Liver (tissue), 3 donors: ENCODE measurements around the gene SETX.
A peak's percentile ranks its signal among the peaks of the same experiment; 100 is the strongest.

ENCODE experiments used
- EGR1 ChIP-seq, 2 donors: IDR thresholded peaks; 2 replicates each; pipeline ENCODE4 v1.6.1; 2016 to 2018; ENCODE audit warnings: antibody characterized with exemption in 2 of 2, low read depth in 2 of 2
- GABPA ChIP-seq, 2 donors: IDR thresholded peaks in 1 of 2; conservative IDR thresholded peaks in 1 of 2; 2 replicates each; pipeline ENCODE4 v1.6.1; 2016; ENCODE audit warnings: antibody characterized with exemption in 2 of 2, mild to moderate bottlenecking in 1 of 2, moderate library complexity in 1 of 2
- JUND ChIP-seq, 2 donors: IDR thresholded peaks; 2 replicates each; pipeline ENCODE4 v1.6.1; 2016; ENCODE audit warnings: antibody characterized with exemption in 2 of 2
- RAD21 ChIP-seq, 2 donors: IDR thresholded peaks; 2 replicates each; pipeline ENCODE4 v1.6.1; 2016; ENCODE audit warnings: antibody characterized with exemption in 2 of 2, mild to moderate bottlenecking in 2 of 2
- RXRA ChIP-seq, 2 donors: IDR thresholded peaks; 2 replicates each; pipeline ENCODE4 v1.6.1; 2017 to 2018; ENCODE audit warnings: antibody characterized with exemption in 2 of 2, mild to moderate bottlenecking in 1 of 2
- SP1 ChIP-seq: IDR thresholded peaks from 2 replicates; pipeline ENCODE4 v1.6.1; 2018; ENCODE audit warnings: antibody characterized with exemption, mild to moderate bottlenecking
- TAF1 ChIP-seq: conservative IDR thresholded peaks from 2 replicates; pipeline ENCODE4 v1.6.1; 2016; ENCODE audit warnings: antibody characterized with exemption, mild to moderate bottlenecking
- YY1 ChIP-seq: IDR thresholded peaks from 2 replicates; pipeline ENCODE4 v1.6.1; 2016; ENCODE audit warnings: antibody characterized with exemption, mild to moderate bottlenecking
- TF ChIP-seq, protein P1 (sequence below): fragments of 150-350 bp; IDR thresholded peaks from 2 replicates; pipeline ENCODE4 v1.5.1; 2017; ENCODE audit warnings: improper control_type of control experiment, low read depth, low read length; ENCODE audit not compliant: missing input control
- TF ChIP-seq, protein P2 (sequence below): IDR thresholded peaks from 2 replicates; pipeline ENCODE4 v1.6.1; 2016; ENCODE audit warnings: antibody characterized with exemption, mild to moderate bottlenecking
- TF ChIP-seq, protein P3 (sequence below): IDR thresholded peaks from 2 replicates; pipeline ENCODE4 v1.6.1; 2016; ENCODE audit warnings: antibody characterized with exemption
- donor health status: healthy.
- donor health status: healthy.

DNA sequence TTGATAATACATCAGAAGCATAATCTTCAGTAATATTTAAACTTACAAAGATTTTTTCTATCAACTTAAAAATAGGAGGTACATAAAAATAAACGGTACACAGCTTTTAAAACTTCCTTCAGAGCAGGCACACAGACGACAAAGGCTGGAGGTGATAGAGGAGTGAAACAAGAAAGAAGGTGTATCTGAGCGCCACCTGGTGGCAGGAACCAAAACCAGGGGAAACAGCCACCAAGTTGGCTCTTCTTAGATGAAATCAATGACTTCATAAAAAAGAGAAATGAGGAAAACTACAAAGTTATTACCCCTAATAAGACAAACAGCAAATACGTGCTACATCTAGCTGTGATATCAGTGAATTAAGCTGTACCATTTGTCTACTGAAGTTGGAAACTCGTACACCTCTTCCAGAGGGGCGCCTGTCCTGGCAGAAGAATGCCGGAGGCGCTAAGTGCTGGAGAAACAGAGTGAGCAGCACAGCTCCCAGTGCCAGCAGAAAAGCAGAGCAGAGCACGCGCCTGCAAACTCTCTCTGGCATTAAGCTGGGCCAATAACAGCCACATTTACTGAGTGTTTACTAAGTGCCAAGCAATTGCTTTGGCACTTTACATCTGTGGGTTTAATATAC lies 85.9 kb downstream of the SETX start:
- TF ChIP-seq GABPA (IDR thresholded peaks at IDR 0.05 in 1 of 2, conservative IDR thresholded peaks at IDR 0.05 in 1 of 2) = no peak
- TF ChIP-seq, protein P1, sequence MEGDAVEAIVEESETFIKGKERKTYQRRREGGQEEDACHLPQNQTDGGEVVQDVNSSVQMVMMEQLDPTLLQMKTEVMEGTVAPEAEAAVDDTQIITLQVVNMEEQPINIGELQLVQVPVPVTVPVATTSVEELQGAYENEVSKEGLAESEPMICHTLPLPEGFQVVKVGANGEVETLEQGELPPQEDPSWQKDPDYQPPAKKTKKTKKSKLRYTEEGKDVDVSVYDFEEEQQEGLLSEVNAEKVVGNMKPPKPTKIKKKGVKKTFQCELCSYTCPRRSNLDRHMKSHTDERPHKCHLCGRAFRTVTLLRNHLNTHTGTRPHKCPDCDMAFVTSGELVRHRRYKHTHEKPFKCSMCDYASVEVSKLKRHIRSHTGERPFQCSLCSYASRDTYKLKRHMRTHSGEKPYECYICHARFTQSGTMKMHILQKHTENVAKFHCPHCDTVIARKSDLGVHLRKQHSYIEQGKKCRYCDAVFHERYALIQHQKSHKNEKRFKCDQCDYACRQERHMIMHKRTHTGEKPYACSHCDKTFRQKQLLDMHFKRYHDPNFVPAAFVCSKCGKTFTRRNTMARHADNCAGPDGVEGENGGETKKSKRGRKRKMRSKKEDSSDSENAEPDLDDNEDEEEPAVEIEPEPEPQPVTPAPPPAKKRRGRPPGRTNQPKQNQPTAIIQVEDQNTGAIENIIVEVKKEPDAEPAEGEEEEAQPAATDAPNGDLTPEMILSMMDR = peak; percentile 66
- TF ChIP-seq TAF1 = no peak
- no peak for TF ChIP-seq EGR1 (IDR thresholded peaks at IDR 0.05; ENCODE audit: low read depth in 2 of 2)
- no peak for TF ChIP-seq SP1
- no peak for TF ChIP-seq RXRA (IDR thresholded peaks at IDR 0.05)
- no peak for TF ChIP-seq JUND (IDR thresholded peaks at IDR 0.05)
- TF ChIP-seq RAD21 (IDR thresholded peaks at IDR 0.05) = peak; percentile 70 to 81
- TF ChIP-seq, protein P2, sequence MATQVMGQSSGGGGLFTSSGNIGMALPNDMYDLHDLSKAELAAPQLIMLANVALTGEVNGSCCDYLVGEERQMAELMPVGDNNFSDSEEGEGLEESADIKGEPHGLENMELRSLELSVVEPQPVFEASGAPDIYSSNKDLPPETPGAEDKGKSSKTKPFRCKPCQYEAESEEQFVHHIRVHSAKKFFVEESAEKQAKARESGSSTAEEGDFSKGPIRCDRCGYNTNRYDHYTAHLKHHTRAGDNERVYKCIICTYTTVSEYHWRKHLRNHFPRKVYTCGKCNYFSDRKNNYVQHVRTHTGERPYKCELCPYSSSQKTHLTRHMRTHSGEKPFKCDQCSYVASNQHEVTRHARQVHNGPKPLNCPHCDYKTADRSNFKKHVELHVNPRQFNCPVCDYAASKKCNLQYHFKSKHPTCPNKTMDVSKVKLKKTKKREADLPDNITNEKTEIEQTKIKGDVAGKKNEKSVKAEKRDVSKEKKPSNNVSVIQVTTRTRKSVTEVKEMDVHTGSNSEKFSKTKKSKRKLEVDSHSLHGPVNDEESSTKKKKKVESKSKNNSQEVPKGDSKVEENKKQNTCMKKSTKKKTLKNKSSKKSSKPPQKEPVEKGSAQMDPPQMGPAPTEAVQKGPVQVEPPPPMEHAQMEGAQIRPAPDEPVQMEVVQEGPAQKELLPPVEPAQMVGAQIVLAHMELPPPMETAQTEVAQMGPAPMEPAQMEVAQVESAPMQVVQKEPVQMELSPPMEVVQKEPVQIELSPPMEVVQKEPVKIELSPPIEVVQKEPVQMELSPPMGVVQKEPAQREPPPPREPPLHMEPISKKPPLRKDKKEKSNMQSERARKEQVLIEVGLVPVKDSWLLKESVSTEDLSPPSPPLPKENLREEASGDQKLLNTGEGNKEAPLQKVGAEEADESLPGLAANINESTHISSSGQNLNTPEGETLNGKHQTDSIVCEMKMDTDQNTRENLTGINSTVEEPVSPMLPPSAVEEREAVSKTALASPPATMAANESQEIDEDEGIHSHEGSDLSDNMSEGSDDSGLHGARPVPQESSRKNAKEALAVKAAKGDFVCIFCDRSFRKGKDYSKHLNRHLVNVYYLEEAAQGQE = no peak
- TF ChIP-seq, protein P3, sequence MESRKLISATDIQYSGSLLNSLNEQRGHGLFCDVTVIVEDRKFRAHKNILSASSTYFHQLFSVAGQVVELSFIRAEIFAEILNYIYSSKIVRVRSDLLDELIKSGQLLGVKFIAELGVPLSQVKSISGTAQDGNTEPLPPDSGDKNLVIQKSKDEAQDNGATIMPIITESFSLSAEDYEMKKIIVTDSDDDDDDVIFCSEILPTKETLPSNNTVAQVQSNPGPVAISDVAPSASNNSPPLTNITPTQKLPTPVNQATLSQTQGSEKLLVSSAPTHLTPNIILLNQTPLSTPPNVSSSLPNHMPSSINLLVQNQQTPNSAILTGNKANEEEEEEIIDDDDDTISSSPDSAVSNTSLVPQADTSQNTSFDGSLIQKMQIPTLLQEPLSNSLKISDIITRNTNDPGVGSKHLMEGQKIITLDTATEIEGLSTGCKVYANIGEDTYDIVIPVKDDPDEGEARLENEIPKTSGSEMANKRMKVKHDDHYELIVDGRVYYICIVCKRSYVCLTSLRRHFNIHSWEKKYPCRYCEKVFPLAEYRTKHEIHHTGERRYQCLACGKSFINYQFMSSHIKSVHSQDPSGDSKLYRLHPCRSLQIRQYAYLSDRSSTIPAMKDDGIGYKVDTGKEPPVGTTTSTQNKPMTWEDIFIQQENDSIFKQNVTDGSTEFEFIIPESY = no peak
- no peak for TF ChIP-seq YY1
